SK-N-SH treated with all-trans-retinoic acid at 6 μM for 48 hours (cell line): Measurements from ENCODE around the gene CRAT.

Source experiments
- ATAC-seq: fragments of 200-7000 bp; cut with Tn5 transposase; 3 replicates; pipeline ENCODE4 v1.9.1; 2020; ENCODE audit warnings: mild to moderate bottlenecking, moderate library complexity
- ARNTL ChIP-seq: fragments of 450-650 bp; formaldehyde crosslinking; IDR thresholded peaks from 2 replicates; pipeline ENCODE4 v1.5.0; 2020; ENCODE audit warnings: low read depth, mild to moderate bottlenecking, moderate library complexity, borderline replicate concordance
- BACH2 ChIP-seq: fragments of 250-450 bp; sonication (Bioruptor Pico); IDR thresholded peaks from 2 replicates; pipeline ENCODE4 v1.9.0; 2021; ENCODE audit warnings: mild to moderate bottlenecking, borderline replicate concordance
- CSDC2 ChIP-seq: fragments of 250-450 bp; sonication (Bioruptor Pico); IDR thresholded peaks from 2 replicates; pipeline ENCODE4 v1.5.0; 2020; ENCODE audit warnings: mild to moderate bottlenecking, moderate library complexity
- ESRRG ChIP-seq: fragments of 250-450 bp; sonication (Bioruptor Pico); IDR thresholded peaks from 2 replicates; pipeline ENCODE4 v1.6.1; 2021; ENCODE audit warnings: mild to moderate bottlenecking
- GLIS3 ChIP-seq: fragments of 250-450 bp; sonication (Bioruptor Pico); IDR thresholded peaks from 2 replicates; pipeline ENCODE4 v1.5.0; 2020; ENCODE audit warnings: mild to moderate bottlenecking, moderate library complexity
- ISL1 ChIP-seq: fragments of 250-450 bp; sonication (Bioruptor Pico); IDR thresholded peaks from 2 replicates; pipeline ENCODE4 v2.1.2; 2022; ENCODE audit warnings: mild to moderate bottlenecking, moderate library complexity
- OSR1 ChIP-seq: fragments of 250-450 bp; sonication (Bioruptor Pico); IDR thresholded peaks from 2 replicates; pipeline ENCODE4 v1.8.0; 2022; ENCODE audit warnings: moderate library complexity, mild to moderate bottlenecking, inconsistent platforms
- PPARA ChIP-seq: fragments of 250-450 bp; sonication (Bioruptor Pico); IDR thresholded peaks from 2 replicates; pipeline ENCODE4 v1.5.0; 2020; ENCODE audit warnings: mild to moderate bottlenecking, borderline replicate concordance
- RARB ChIP-seq: fragments of 250-450 bp; sonication (Bioruptor Pico); IDR thresholded peaks from 2 replicates; pipeline ENCODE4 v1.8.0; 2021; ENCODE audit warnings: mild to moderate bottlenecking, moderate library complexity
- TOX ChIP-seq: fragments of 250-450 bp; sonication (Bioruptor Pico); IDR thresholded peaks from 2 replicates; pipeline ENCODE4 v1.8.0; 2021; ENCODE audit warnings: mild to moderate bottlenecking, moderate library complexity, borderline replicate concordance
- ZC3H10 ChIP-seq: fragments of 250-450 bp; sonication (Bioruptor Pico); IDR thresholded peaks from 2 replicates; pipeline ENCODE4 v1.5.1; 2021; ENCODE audit warnings: mild to moderate bottlenecking, moderate library complexity
- ZNF8 ChIP-seq: fragments of 450-650 bp; formaldehyde crosslinking; IDR thresholded peaks from 2 replicates; pipeline ENCODE4 v1.5.0; 2020; ENCODE audit warnings: mild to moderate bottlenecking, moderate library complexity
- TF ChIP-seq, protein P1 (sequence below): fragments of 250-450 bp; sonication (Bioruptor Pico); IDR thresholded peaks from 2 replicates; pipeline ENCODE4 v1.5.0; 2020; ENCODE audit warnings: mild to moderate bottlenecking, moderate library complexity
- TF ChIP-seq, protein P2 (sequence below): fragments of 250-450 bp; sonication (Bioruptor Pico); IDR thresholded peaks from 2 replicates; pipeline ENCODE4 v1.8.0; 2021; ENCODE audit warnings: low read depth, mild to moderate bottlenecking, moderate library complexity, borderline replicate concordance
- TF ChIP-seq, protein P3 (sequence below): fragments of 250-450 bp; sonication (Bioruptor Pico); IDR thresholded peaks from 2 replicates; pipeline ENCODE4 v1.5.1; 2021; ENCODE audit warnings: mild to moderate bottlenecking, moderate library complexity

The CRAT gene

DNA sequence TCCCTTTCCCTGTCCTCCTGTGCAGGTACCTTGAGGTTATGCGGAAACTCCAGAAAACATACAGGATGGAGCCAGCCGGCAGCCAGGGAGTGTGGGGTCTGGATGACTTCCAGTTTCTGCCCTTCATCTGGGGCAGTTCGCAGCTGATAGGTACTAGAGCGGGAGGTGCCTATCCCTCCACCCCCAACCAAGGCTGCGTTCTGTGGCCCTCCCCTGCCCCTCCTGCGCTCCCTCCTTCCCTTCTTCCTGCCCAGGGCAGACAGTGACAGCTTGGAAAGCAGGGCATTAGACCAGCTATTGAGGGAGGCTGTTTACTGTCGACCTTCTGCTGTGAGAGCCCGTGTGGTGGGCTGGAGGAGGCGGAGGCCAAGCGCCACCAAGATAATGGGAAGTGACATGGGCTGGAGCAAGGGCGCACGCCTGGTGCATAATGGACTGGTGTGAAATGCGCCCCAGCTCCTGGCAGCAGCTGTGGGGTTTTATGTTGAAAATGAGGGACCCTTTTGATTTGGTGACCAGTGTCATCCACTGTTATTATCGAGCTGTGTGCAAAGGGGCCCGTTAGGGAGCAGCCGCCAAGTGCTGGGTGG is 25.9 kb upstream of the CRAT start:
- no peak for ATAC-seq
- TF ChIP-seq OSR1 (CRISPR knock-in tag) = no peak
- no peak for TF ChIP-seq ESRRG
- TF ChIP-seq, protein P1, sequence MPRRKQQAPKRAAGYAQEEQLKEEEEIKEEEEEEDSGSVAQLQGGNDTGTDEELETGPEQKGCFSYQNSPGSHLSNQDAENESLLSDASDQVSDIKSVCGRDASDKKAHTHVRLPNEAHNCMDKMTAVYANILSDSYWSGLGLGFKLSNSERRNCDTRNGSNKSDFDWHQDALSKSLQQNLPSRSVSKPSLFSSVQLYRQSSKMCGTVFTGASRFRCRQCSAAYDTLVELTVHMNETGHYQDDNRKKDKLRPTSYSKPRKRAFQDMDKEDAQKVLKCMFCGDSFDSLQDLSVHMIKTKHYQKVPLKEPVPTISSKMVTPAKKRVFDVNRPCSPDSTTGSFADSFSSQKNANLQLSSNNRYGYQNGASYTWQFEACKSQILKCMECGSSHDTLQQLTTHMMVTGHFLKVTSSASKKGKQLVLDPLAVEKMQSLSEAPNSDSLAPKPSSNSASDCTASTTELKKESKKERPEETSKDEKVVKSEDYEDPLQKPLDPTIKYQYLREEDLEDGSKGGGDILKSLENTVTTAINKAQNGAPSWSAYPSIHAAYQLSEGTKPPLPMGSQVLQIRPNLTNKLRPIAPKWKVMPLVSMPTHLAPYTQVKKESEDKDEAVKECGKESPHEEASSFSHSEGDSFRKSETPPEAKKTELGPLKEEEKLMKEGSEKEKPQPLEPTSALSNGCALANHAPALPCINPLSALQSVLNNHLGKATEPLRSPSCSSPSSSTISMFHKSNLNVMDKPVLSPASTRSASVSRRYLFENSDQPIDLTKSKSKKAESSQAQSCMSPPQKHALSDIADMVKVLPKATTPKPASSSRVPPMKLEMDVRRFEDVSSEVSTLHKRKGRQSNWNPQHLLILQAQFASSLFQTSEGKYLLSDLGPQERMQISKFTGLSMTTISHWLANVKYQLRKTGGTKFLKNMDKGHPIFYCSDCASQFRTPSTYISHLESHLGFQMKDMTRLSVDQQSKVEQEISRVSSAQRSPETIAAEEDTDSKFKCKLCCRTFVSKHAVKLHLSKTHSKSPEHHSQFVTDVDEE = no peak
- TF ChIP-seq, protein P2, sequence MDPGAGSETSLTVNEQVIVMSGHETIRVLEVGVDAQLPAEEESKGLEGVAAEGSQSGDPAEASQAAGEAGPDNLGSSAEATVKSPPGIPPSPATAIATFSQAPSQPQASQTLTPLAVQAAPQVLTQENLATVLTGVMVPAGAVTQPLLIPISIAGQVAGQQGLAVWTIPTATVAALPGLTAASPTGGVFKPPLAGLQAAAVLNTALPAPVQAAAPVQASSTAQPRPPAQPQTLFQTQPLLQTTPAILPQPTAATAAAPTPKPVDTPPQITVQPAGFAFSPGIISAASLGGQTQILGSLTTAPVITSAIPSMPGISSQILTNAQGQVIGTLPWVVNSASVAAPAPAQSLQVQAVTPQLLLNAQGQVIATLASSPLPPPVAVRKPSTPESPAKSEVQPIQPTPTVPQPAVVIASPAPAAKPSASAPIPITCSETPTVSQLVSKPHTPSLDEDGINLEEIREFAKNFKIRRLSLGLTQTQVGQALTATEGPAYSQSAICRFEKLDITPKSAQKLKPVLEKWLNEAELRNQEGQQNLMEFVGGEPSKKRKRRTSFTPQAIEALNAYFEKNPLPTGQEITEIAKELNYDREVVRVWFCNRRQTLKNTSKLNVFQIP = no peak
- TF ChIP-seq ISL1 = no peak
- no peak for TF ChIP-seq ARNTL (CRISPR knock-in tag)
- no peak for TF ChIP-seq GLIS3 (CRISPR knock-in tag)
- no peak for TF ChIP-seq RARB (CRISPR knock-in tag)
- TF ChIP-seq ZNF8 (CRISPR knock-in tag) = no peak

DNA sequence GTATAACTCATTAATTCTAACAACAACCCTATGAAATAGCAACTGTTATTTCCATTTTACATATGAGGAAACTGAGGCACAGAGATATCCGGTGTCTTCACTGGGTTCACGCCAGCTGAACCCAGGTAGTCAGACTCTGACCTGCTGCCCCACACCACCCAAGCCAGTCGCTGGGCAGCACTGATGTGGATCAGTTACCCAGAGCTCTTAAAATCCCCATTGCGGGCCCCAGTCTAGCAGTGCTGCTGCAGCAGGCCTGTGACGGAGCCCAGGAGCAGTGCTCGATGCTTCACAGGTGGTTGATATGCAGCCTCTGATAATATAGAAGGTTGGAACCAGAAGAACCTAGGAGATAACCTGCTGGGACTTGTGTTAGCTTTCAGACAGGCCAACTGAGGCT is 24.9 kb upstream of the CRAT start:
- ATAC-seq = no peak
- no peak for TF ChIP-seq CSDC2 (CRISPR knock-in tag)
- no peak for TF ChIP-seq RARB (CRISPR knock-in tag)
- no peak for TF ChIP-seq TOX (CRISPR knock-in tag)
- no peak for TF ChIP-seq BACH2
- TF ChIP-seq OSR1 (CRISPR knock-in tag) = no peak
- TF ChIP-seq, protein P2 = no peak
- TF ChIP-seq, protein P3, sequence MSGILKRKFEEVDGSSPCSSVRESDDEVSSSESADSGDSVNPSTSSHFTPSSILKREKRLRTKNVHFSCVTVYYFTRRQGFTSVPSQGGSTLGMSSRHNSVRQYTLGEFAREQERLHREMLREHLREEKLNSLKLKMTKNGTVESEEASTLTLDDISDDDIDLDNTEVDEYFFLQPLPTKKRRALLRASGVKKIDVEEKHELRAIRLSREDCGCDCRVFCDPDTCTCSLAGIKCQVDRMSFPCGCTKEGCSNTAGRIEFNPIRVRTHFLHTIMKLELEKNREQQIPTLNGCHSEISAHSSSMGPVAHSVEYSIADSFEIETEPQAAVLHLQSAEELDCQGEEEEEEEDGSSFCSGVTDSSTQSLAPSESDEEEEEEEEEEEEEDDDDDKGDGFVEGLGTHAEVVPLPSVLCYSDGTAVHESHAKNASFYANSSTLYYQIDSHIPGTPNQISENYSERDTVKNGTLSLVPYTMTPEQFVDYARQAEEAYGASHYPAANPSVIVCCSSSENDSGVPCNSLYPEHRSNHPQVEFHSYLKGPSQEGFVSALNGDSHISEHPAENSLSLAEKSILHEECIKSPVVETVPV (CRISPR knock-in tag) = no peak
- TF ChIP-seq ZC3H10 (CRISPR knock-in tag) = no peak
- TF ChIP-seq PPARA (CRISPR knock-in tag) = no peak

DNA sequence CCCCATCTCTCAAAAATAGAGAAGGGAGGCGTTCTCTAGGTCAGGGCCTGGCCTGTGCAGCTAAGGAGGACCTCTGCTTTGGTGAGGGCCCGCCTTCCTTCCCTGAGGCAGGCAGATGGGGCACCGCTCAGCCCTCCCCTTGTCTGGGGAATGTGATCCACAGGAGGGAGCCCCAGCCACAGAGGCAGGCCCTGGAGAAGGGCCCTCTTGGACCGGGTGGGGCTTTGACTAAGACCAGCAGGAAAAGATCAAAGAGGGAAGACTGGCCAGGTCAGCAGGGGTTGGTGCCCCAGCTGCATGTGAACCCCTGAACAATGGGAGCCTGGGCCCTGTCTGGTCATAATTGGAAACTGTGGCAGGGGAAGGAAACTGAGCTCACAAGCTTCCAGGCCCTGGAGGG is 22.5 kb upstream of the CRAT start:
- TF ChIP-seq ISL1 (no peak), TOX (CRISPR knock-in tag) (no peak), PPARA (CRISPR knock-in tag) (no peak)
- TF ChIP-seq, protein P1 = no peak
- ATAC-seq = no peak

DNA sequence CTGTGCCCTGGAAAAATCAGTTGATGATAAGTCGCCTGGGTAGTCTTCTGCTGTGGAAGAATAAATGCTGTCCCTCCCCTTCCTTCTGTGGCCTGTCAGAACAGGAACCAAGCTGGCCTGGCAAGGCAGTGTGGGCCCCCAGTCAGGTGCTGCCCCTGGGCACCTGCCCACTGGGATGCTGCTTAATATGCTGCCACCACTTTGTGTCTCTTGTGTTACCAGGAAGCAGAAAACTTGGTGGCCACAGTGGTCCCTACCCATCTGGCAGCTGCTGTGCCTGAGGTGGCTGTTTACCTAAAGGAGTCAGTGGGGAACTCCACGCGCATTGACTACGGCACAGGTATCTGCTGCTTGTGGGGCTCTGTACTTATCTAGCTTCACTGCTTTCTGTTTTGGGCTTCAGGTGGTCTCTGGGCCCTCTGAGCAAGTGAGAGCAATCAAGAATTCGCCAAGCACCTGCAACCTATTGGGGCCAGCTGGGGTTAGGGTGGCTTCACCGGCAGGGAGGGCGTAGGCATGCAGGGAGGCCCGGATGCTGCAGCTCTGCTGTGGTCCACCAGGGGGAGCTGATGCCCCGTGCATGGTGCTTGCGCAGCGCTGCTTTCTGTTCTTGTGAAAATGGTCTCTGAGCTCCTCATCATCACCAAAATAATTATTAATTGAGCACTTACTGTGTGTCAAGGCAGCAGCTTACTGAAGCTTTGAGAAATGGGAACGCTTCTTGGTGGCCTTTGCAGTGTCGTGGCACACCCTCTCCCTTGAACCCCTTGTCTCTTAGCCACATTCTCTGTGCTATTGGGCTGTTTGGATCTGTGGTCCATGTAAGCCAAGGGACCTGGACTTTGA is 20.9 kb upstream of the CRAT start:
- ATAC-seq = peak; percentile 96
- TF ChIP-seq ESRRG (no peak), GLIS3 (CRISPR knock-in tag) (no peak), ARNTL (CRISPR knock-in tag) (no peak)
